Stimulated activated CD4-positive, alpha-beta T cell treated with anti-CD3 and anti-CD28 coated beads, Interleukin-15, amount 100 ng/mL, for 24 hours (primary cell): ENCODE results near the gene TNFRSF14.
A peak's percentile ranks its signal among the peaks of the same experiment; 100 is the strongest.
"Not testable (repeated sequence)": the region's sequence is repeated elsewhere in the genome, so short reads cannot be mapped to it uniquely, and the experiment has no call there.

Experiments
- DNase-seq: peaks from one replicate; pipeline ENCODE4 v3.0.0-alpha.2; 2020

TNFRSF14 gene

GRCh38 chr1:2554621-2555387 is 1.4 kb upstream of the TNFRSF14 start:
- peak; percentile 60 for DNase-seq

DNA sequence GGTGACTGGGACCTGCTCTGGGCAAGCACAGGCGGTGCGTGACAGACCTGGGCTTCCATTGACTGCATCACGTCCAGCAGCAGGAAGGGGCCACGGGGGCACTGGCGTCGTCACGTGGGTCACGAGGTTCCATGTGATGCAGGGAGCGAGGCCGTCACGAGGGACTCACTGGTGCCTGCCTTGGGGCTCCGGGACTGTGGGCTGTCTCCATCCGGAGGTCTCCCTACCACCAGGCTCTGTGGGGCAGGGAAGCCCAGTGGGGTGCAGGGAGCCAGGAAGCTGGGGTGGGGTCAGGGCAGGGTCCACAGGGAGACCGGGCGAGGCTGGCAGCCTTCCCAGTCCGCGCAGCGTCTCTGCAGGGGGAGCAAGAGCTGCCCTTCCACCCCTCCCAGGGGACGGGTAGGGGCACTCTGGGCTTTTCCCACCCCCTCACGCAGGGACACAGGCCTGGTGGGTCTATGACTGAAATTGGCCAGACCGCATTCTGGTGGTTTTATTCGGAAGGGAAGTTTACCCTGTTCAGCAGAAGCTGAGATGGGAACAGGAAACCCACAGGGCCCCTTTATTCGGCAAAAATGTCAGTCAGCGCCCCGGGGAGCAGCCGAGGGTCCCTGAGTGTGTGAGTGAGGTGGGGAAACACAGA is 416 bp upstream of the TNFRSF14 start:
- peak; percentile 87 for DNase-seq

DNA sequence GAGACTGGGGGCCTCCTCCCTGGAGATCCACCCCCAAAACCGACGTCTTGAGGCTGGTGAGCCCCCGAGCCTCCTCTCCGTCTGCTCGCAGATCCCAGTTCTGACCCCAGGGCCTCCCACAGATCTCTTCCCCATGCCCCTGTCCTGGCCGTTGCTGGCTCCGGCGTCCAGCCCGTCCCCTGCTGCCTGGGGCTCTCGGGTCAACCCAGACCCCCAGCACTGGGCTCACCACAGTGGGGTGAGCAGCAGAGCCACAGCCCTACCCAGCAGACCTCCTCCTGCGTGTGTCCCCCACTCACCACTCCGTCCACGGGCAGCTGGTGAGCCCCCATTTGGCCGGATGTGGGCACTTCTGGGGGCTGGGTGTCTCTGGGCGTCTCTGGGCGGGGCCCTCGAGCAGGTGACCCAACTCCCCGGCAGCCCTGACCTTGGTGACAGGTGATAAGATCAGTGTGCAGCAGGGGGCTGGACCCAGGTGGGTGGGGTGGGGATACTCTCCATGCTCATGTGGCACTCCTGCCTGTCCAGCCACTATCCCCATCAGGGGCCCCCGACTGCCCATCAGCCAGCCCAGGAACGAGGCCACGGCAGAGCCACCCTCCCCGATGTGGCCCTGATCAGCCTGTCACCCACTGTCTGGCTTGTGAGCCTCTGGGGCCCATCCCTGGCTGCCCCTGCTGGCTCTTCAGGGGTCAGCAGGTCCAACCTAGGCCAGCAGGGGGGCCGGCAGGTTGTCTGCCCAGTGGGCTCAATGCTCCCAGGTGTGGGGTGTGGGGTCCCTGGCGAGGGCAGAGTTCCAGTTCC is 709 bp downstream of the TNFRSF14 start:
- DNase-seq, result peak; percentile 60

GRCh38 chr1:2557482-2558400 is 1.6 kb downstream of the TNFRSF14 start:
- no peak for DNase-seq

DNA sequence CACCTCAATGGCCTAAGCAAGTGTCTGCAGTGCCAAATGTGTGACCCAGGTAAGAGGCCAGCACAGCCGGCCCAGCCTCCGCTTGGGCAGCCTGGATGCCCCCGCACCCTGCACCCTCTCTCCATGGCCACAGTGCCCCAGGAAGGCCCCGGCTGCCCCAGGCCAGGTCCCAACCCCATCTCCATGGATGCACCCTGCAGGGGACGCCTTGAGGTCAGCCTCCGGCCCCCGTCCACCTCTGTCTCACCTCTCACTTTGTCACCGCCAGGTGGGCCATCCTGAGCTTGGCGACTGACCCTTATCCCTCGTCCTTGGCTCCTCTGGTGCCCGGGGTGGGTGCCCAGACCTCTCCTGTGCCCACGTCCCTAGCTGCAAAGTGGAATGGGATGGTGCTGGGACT is 2.2 kb downstream of the TNFRSF14 start:
- no peak for DNase-seq

GRCh38 chr1:2558861-2559260 is 2.7 kb downstream of the TNFRSF14 start:
- DNase-seq, result no peak

GRCh38 chr1:2559509-2560298 is 3.5 kb downstream of the TNFRSF14 start:
- no peak for DNase-seq

DNA sequence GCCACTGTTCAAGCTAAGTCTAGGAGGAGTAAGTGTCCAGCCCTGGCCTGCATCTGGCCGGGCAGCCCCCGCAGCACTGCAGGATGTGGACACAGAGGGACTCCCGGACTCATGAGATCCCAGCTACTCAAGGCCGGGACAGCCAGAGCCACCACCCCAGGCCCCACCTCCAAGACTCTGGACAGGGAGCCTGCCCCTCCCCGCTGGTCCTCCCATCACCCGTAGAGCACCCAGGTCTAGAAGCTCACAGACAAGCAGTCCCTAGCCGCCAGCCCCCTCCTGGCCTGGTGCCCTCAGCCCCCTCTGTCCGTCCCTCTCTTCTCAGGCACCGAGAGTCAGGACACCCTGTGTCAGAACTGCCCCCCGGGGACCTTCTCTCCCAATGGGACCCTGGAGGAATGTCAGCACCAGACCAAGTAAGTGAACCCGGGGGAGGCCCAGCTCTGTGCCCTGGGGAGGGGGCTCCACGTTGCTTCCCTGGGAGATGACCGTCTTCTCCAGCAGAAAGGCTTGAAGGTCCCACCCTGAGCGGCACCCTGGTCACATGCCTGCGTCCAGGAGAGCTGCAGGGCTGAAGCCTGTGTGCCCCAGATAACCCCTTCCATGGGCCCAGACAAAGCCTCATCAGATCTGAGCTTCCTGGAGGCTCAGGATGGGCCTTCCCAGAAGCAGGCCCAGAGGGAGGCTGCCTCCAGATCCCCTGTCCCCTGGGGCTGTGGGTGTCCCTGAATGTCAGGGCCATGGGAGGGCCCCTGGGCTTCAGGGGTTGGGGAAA is 4.3 kb downstream of the TNFRSF14 start:
- DNase-seq, result no peak

- no peak for DNase-seq
These were observed 5.3 kb downstream of the TNFRSF14 start for GRCh38 chr1:2561446-2561845.

GRCh38 chr1:2561898-2562895 is 6.0 kb downstream of the TNFRSF14 start:
- peak; percentile 48 for DNase-seq

DNA sequence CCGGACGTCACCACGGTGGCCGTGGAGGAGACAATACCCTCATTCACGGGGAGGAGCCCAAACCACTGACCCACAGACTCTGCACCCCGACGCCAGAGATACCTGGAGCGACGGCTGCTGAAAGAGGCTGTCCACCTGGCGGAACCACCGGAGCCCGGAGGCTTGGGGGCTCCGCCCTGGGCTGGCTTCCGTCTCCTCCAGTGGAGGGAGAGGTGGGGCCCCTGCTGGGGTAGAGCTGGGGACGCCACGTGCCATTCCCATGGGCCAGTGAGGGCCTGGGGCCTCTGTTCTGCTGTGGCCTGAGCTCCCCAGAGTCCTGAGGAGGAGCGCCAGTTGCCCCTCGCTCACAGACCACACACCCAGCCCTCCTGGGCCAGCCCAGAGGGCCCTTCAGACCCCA is 7.0 kb downstream of the TNFRSF14 start:
- no peak for DNase-seq

DNA sequence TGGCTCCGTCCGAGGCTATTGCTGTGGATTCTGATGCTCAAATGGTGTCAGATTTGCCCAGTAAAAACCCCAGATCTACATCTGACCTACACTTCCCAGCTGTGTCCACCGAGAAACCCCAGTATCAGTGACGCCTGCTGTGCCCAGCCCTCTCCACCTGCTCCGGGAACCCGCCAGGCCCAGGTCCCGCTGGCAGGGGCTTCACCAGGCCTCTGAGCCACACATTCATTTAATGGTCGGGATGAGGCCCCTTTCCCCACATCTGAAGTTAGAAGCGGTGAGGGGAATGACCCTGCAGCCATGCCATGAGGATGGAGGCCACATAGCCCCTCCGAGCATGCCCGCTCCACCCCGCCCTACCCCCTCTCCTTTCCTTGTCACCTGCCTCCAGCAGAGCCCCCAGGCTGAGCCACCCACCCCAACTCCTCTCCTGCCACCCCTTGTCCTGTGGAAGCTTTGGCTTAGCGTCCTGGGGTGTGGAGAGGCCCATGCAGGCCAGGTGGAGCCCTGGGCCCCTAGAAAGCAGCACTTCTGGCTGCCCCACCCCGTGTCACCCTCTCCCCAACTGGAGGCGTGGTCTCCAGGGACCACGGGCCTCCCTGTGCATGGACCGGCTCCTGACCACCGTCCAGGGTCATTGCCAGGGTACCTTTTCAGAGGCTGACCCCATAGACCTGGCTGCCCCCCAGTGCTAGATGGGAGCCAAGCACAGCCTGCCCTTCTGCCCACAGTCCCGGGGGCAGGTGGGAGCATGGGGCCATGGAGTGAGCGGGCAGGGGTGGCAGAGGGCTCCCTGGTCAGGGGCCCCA is 8.0 kb downstream of the TNFRSF14 start:
- no peak for DNase-seq

GRCh38 chr1:2564815-2565374 is 8.7 kb downstream of the TNFRSF14 start:
- DNase-seq, result no peak

GRCh38 chr1:2566101-2567045 is 10.2 kb downstream of the TNFRSF14 start:
- no peak for DNase-seq

GRCh38 chr1:2567083-2567679 is 11.0 kb downstream of the TNFRSF14 start:
- DNase-seq, result no peak

DNA sequence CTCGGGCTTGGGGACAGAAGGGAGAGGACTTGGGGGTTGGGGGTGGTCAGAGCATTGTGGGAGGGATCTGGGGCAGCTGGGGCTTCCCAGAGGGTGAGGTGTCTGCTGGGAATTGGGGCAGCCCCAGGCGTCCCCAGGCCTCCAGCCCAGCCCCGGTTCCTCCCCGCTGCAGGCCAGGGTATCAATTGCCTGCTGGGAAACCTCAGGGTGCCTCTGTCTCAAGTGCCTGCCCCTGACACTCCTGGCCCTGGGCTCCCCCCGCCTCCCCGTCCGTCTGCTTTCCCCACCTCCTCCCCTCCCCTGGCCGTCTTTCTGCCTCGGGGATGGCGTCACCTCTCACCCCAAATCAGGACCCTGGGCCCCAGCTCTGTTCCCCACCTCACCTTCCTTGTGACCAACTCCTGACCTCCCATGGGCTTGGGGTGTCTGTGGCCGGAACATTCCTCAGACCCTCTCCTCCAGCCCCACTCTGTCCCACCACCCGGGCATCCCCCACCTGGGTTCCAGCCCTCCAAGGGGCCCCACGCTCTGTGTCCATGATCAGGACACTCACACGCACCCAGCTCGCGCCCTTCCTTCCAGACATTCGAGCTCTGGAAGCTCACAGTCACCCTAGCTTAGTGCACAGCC is 12.1 kb downstream of the TNFRSF14 start:
- DNase-seq, result not testable (repeated sequence)
